HEK293 (cell line): Measurements from ENCODE around the gene GALNT2.

Experiments
- CTCF ChIA-PET: fragments of 350-600 bp; formaldehyde crosslinking; extraction: SDS; loops from one replicate; lab custom pipeline; 2021; ENCODE audit warnings: antibody characterized with exemption; lab: Yijun Ruan, JAX
- POLR2A ChIA-PET: fragments of 300-600 bp; formaldehyde crosslinking; extraction: SDS; loops from one replicate; lab custom pipeline; 2020; ENCODE audit warnings: antibody characterized with exemption, inconsistent platforms; lab: Yijun Ruan, JAX
- H3K27ac ChIP-seq: fragments of 200-500 bp; sonication (Bioruptor generic); 2 replicates; pipeline ENCODE4 v1.5.1; 2014; ENCODE audit warnings: low read depth, low read length, control low read depth, inconsistent platforms; ENCODE audit errors: extremely low read depth
- H3K36me3 ChIP-seq, 2 experiments: fragments of 200-500 bp in 1 of 2; sonication (Bioruptor generic) in 1 of 2; 1 replicate in 1 of 2; 2 replicates in 1 of 2; pipeline ENCODE4 v1.5.1; 2014 to 2017; ENCODE audit warnings: inconsistent platforms in 2 of 2, low read length in 2 of 2; ENCODE audit not compliant: control insufficient read depth in 2 of 2, insufficient read depth in 1 of 2
- H3K4me1 ChIP-seq: fragments of 200-500 bp; sonication (Bioruptor generic); 2 replicates; pipeline ENCODE4 v1.5.1; 2014; ENCODE audit warnings: mild to moderate bottlenecking, low read length, inconsistent platforms; ENCODE audit not compliant: control insufficient read depth, insufficient read depth
- H3K4me3 ChIP-seq: 2 replicates; pipeline ENCODE4 v1.5.1; 2011; ENCODE audit warnings: low read depth, mild to moderate bottlenecking, control low read depth, low read length, moderate library complexity
- H3K9me3 ChIP-seq: fragments of 200-500 bp; sonication (Bioruptor generic); 2 replicates; pipeline ENCODE4 v1.5.1; 2014; ENCODE audit warnings: low read depth, low read length, inconsistent platforms; ENCODE audit not compliant: control insufficient read depth, insufficient read depth
- CTCF ChIP-seq: fragments of 450-650 bp; formaldehyde crosslinking; IDR thresholded peaks from 2 replicates; pipeline ENCODE4 v1.5.1; 2016; ENCODE audit warnings: missing biosample characterization, missing genetic modification characterization
- FEZF1 ChIP-seq: fragments of 450-650 bp; formaldehyde crosslinking; IDR thresholded peaks from 2 replicates; pipeline ENCODE4 v1.5.1; 2016; ENCODE audit warnings: missing biosample characterization, missing genetic modification characterization
- IKZF3 ChIP-seq: fragments of 450-650 bp; IDR thresholded peaks from 2 replicates; pipeline ENCODE4 v1.5.0; 2018; ENCODE audit warnings: missing biosample characterization, mild to moderate bottlenecking, missing genetic modification characterization, moderate library complexity
- PRDM10 ChIP-seq: fragments of 450-650 bp; formaldehyde crosslinking; IDR thresholded peaks from 2 replicates; pipeline ENCODE4 v1.5.1; 2016; ENCODE audit warnings: missing biosample characterization, missing genetic modification characterization
- SP3 ChIP-seq: fragments of 450-650 bp; formaldehyde crosslinking; IDR thresholded peaks from 2 replicates; pipeline ENCODE4 v1.5.1; 2016; ENCODE audit warnings: missing biosample characterization, missing genetic modification characterization
- ZBTB44 ChIP-seq: fragments of 450-650 bp; IDR thresholded peaks from 2 replicates; pipeline ENCODE4 v1.5.1; 2018; ENCODE audit warnings: missing biosample characterization, mild to moderate bottlenecking, missing genetic modification characterization
- ZBTB48 ChIP-seq: fragments of 450-650 bp; formaldehyde crosslinking; IDR thresholded peaks from 2 replicates; pipeline ENCODE4 v1.5.1; 2016; ENCODE audit warnings: missing biosample characterization, missing genetic modification characterization
- ZBTB49 ChIP-seq: fragments of 450-650 bp; formaldehyde crosslinking; IDR thresholded peaks from 2 replicates; pipeline ENCODE4 v1.5.1; 2016; ENCODE audit warnings: missing biosample characterization, missing genetic modification characterization, low read depth
- ZFP41 ChIP-seq: fragments of 450-650 bp; formaldehyde crosslinking; IDR thresholded peaks from 2 replicates; pipeline ENCODE4 v1.5.1; 2016; ENCODE audit warnings: missing biosample characterization, missing genetic modification characterization, borderline replicate concordance
- ZNF24 ChIP-seq: fragments of 450-650 bp; formaldehyde crosslinking; IDR thresholded peaks from 2 replicates; pipeline ENCODE4 v1.5.1; 2016; ENCODE audit warnings: missing biosample characterization, missing genetic modification characterization
- ZNF433 ChIP-seq: fragments of 450-650 bp; formaldehyde crosslinking; IDR thresholded peaks from 2 replicates; pipeline ENCODE4 v1.5.1; 2016; ENCODE audit warnings: missing biosample characterization, missing genetic modification characterization, low read depth
- ZNF449 ChIP-seq: fragments of 450-650 bp; formaldehyde crosslinking; IDR thresholded peaks from 2 replicates; pipeline ENCODE4 v1.5.1; 2017; ENCODE audit warnings: missing biosample characterization, mild to moderate bottlenecking, missing genetic modification characterization, moderate library complexity
- ZNF521 ChIP-seq: fragments of 450-650 bp; formaldehyde crosslinking; IDR thresholded peaks from 2 replicates; pipeline ENCODE4 v1.5.1; 2017; ENCODE audit warnings: missing biosample characterization, mild to moderate bottlenecking, missing genetic modification characterization
- ZNF610 ChIP-seq: fragments of 450-650 bp; formaldehyde crosslinking; IDR thresholded peaks from 2 replicates; pipeline ENCODE4 v1.5.1; 2016; ENCODE audit warnings: missing biosample characterization, missing genetic modification characterization, borderline replicate concordance

GALNT2 gene

GRCh38 chr1:230068952-230069684 lies 2.1 kb downstream of the GALNT2 start (continued):
- TF ChIP-seq IKZF3 (0 out of 2 replicates have a peak, but pooled peaks have one; percentile 12), ZBTB44 (tag by site-specific recombination) (peak; percentile 40; the same call in 1 of the 2 replicates), ZBTB49 (tag by site-specific recombination) (no peak), ZNF433 (tag by site-specific recombination) (no peak), ZFP41 (tag by site-specific recombination) (no peak), ZNF521 (no peak), CTCF (peak; percentile 36; the same call in 1 of the 2 replicates), FEZF1 (tag by site-specific recombination) (peak; percentile 38)

- Histone ChIP-seq H3K36me3 (no peaks in the 10 kb centered on the region), H3K27ac (no peak overlapping the region)
- POLR2A ChIA-PET = interaction anchor here (1.9 kb wide), 1 partner anchor 15 kb away, joined by 4 read pairs; no protein-coding TSS in a partner anchor
- TF ChIP-seq SP3 (tag by site-specific recombination) (no peak), ZNF449 (tag by site-specific recombination) (peak; percentile 68; the same call in 1 of the 2 replicates), ZBTB48 (tag by site-specific recombination) (peak; percentile 86), ZNF610 (0 out of 2 replicates have a peak, but pooled peaks have one; percentile 22)
- TF ChIP-seq, all 188 proteins: peak for 3
- H3K4me1 ChIP-seq = peaks cover 36% of the 10 kb centered on the region
- CTCF ChIA-PET = interaction anchor here (1.4 kb wide), 1 partner anchor 15 kb away, joined by 5 read pairs; no protein-coding TSS in a partner anchor
- no peak overlapping the region for H3K4me3 ChIP-seq
- H3K9me3 ChIP-seq = no peaks in the 10 kb centered on the region
Observed at GRCh38 chr1:230069796-230070195, 2.8 kb downstream of the GALNT2 start.

GRCh38 chr1:230070321-230071208 lies 3.5 kb downstream of the GALNT2 start:
- H3K9me3 ChIP-seq = no peaks in the 10 kb centered on the region
- ChIA-PET CTCF (interaction anchor here (1.3 to 1.4 kb wide), 3 partner anchors 14 to 410 kb away, joined by 3 to 5 read pairs (median 3); no protein-coding TSS in a partner anchor), POLR2A (interaction anchor here (0.9 to 1.9 kb wide), 2 partner anchors 14 to 34 kb away, joined by 4 to 5 read pairs; no protein-coding TSS in a partner anchor)
- no peak overlapping the region for H3K4me3 ChIP-seq
- TF ChIP-seq PRDM10 (tag by site-specific recombination) (peak; percentile 69), ZNF24 (tag by site-specific recombination) (no peak)
- H3K36me3 ChIP-seq = no peaks in the 10 kb centered on the region
- peaks cover 36% of the 10 kb centered on the region for H3K4me1 ChIP-seq
- no peak overlapping the region for H3K27ac ChIP-seq
